Kidney glomerular epithelial cell (primary cell): ENCODE data around the gene MACROD2.

Experiments used
- DNase-seq: peaks from one replicate; lab custom pipeline; 2025; lab: John Stamatoyannopoulos, UW

The MACROD2 gene

GRCh38 chr20:14647016-14647415, 651.7 kb downstream of the MACROD2 start:
- no peak for DNase-seq

GRCh38 chr20:14649662-14650061, 654.3 kb downstream of the MACROD2 start:
- no peak for DNase-seq

GRCh38 chr20:14657266-14658005, 662.1 kb downstream of the MACROD2 start:
- DNase-seq = no peak

- DNase-seq = no peak
Observed at GRCh38 chr20:14664101-14664500, 668.8 kb downstream of the MACROD2 start.

GRCh38 chr20:14666696-14667095, 671.4 kb downstream of the MACROD2 start:
- no peak for DNase-seq

- no peak for DNase-seq
Observed at GRCh38 chr20:14667226-14667625, 671.9 kb downstream of the MACROD2 start.

DNA sequence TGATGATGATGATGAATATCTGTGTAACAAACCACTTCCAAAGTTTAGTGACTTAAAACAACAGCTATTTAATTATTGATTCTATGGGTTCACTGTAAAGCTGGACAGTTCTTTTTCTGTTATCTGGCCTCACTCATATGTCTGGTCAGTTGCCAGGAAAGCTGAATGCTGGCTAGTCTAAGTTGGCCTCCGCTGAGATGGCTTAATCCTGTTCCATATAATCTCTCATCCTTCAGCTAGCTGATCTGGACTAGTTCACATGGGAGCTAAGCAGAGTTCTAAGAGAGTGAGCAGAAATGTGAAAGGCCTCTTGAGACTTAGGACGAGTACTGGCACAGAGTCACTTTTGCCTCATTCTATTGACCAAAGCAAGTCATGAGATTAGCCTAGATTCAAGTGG, 676.8 kb downstream of the MACROD2 start:
- DNase-seq = no peak

- DNase-seq = no peak
Observed at GRCh38 chr20:14673164-14673563, 677.8 kb downstream of the MACROD2 start.

DNA sequence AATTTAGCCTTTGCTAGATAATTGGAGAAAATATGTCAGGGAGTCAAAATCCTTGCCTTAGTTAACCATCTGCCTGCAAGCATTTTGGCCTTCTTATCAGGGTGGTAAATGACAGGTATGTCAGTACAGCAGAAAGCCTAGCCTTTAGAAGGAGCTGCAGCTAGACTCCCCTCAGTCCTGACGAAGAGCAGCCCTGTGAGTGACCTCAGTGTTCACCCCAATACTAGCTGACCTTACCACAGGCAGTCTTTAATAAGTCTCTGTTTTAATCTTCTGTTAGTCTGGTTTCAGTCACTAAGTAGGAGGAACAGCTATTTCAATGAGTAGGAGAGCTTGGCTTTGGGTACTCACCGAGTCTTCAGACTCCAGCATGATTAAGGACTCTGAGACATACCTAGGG, 682.1 kb downstream of the MACROD2 start:
- no peak for DNase-seq

DNA sequence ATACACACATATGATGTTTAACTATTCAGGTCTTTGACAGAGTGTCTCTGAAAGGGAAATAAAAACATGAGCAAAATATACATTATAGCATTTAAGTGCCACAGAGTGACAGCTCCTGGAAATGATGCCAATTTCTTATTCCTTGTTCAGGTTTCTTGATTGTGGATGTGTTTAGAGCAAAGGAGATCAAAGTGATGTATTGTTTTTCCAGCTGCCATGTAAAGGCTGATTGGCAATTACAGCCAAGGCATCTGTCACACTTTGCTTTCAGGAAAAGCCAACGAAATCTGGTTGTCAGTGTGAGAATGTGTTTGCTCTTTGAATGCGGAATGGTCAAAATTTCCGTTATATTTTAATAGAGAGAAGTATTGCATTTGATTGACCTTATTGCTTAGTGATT, 689.9 kb downstream of the MACROD2 start:
- no peak for DNase-seq

DNA sequence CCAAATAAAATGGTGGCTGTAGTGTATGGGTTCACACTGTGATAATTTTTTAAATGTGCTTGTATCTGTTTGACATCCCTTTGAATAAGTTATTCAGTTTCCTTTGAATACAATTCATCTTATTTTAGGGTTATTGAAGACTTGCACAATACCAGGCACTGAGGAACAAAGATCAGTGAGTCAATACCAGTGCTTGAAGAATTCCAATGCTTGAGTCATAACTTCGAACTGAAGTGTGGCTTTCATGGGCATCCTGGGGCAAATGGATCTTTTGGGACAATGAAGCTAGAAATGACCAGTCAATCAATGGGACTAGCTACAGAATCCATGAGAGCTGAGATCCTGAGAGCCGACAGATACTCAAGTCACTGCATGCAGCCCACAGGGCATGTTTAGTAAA, 692.0 kb downstream of the MACROD2 start:
- no peak for DNase-seq

GRCh38 chr20:14688005-14688404, 692.7 kb downstream of the MACROD2 start:
- DNase-seq = no peak

DNA sequence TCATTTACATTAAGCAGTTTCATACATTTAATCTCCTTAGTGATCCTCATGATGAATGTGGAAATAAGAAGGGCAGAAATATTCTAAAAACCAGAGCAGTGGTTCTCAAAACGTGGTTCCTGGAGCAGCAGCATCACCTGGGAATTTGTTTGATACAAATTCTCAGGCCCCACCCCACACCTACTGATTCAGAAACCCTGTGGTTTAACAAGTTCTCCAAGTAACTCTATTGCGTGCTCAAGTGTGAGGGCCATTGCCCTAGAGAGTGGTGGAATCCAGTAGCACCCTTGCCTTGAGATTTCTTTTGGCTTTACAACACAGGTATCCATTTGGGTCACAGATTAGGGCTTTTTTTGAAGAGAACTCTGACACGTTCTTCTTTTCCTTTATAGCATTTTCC, 696.7 kb downstream of the MACROD2 start:
- DNase-seq = no peak

- DNase-seq = no peak
Observed at GRCh38 chr20:14696478-14696877, 701.2 kb downstream of the MACROD2 start.

DNA sequence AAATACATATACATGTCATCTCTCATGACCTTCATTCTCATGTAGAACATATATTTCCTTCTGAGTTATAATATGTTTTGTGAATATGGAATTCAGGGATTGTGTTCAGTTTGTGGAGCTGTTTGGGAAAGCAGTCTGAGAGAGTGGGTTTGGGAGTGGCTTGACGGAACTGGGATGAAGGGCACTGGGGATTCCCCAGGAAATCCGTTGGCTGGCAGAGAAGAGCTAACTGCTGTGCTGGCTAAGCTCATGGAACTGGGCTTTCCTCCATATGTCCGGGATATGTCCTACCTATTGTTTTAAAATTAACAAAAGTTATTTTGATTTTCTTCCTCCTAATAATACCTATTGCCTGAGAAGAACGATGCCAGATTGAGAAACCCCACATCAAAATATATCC, 701.6 kb downstream of the MACROD2 start:
- DNase-seq = no peak

- DNase-seq = no peak
Observed at GRCh38 chr20:14698125-14698524, 702.8 kb downstream of the MACROD2 start.

DNA sequence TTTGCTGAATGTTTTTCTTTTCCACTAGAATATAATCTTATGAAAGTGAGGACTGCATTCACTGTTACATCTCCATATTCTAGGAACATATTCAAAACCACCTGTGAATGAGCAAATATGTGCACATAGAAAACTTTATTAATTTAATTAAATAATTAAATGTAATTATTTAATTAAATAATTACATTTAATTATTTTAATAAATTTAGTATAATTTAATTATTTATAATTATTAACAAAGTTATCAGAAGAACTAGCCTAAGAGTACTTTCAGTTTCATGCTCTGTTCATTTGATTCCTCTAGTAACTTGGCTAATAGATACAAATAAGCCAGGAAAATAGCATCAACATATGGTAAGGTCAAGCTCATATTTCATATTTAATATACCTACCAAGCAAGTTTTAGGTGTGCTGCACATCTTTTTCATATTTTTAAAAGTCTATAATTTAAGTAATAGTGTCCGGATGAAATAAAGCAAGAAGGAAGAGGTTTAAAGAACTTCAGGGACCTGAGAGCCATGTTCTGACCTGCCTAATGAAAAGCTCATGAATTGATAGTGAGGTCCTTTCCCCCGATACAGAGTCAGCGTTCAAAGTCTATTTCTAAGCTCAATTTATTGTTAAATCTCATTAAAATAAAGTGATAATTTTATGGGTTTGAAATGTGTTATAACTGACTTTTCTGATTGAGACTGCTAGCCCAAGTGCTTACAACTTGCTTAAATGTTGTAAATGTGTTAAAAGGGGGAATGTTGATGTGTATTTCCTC, 703.5 kb downstream of the MACROD2 start:
- DNase-seq = no peak

DNA sequence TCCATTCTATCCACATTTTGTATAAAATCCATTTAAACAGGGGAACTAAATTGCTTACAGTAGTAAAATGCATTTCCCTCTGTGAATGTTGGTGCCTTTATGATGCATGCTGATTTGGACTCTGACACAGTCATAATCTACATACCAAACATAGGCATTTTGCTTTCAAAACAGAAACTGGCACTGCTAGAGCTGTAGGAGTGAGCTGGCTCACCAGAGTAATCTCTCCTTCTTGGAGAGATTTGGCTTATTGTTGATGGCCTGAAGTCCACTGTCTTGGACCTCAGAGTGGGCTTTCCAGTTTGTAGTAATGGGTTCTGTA, 705.3 kb downstream of the MACROD2 start:
- DNase-seq = peak; percentile 47

GRCh38 chr20:14701326-14701725, 706.0 kb downstream of the MACROD2 start:
- no peak for DNase-seq

GRCh38 chr20:14706555-14706954, 711.2 kb downstream of the MACROD2 start:
- DNase-seq = no peak

DNA sequence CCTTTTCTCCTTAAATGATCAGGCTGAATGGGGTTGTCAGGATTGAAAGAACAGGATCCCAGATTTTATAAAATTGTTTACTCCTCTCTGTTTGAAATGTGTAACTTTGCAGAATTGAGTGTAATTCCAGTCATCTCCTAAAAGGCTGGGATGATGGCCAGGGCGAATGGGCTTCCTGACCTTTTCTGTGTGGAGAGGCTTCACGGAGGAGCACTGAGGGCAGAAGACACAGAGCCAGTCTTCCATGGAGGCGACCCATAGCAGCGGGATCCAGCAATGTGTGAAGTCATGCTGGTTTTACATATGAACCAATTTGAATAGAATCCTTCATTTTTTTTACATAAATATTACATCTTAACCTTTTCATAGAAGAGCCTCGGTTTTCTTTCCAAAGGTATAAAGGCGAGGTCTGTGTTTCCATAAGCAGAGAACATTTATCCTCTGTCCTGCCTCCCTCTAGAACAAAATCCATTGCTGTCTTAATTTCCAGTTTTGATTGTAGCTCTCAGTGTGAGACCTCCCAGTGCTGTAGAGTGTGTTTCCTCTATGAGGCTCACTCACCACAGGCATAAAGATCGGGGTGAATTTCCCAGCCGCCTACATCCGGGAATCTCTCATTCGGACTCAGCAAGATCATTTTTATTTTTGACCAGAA, 711.8 kb downstream of the MACROD2 start:
- no peak for DNase-seq

DNA sequence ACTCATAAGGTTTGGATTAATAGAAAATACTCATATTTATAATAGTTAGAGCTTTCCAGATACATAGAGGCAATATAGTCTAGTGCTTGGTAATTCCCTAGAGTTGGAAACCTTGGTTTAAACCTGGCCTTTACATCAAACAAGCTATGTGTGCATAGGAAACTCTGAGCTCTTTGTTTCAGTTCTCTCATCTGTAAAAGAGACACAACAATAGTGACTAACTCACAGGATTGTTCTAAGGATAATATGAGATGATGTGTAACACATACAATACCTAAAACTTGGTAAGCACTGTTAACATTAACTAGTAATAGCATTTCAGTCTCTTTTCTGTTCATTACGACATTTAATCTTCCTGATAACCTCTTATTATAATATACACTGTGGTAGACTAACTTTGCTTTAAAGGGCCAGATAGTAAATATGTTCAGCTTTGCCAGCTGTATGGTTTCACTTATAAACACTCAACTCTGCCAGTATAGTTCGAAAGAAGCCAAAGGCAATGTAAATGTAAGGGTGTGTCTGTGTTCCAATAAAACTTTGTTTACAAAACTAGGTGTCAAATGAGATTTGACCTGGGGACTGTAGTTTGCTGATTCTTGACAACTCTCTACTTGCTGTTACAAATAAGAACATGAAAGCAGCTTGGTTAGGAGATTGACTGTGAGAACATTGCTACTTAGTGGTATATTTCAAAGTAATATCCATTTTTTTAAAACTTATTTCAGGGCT, 712.7 kb downstream of the MACROD2 start:
- DNase-seq = peak; percentile 22

DNA sequence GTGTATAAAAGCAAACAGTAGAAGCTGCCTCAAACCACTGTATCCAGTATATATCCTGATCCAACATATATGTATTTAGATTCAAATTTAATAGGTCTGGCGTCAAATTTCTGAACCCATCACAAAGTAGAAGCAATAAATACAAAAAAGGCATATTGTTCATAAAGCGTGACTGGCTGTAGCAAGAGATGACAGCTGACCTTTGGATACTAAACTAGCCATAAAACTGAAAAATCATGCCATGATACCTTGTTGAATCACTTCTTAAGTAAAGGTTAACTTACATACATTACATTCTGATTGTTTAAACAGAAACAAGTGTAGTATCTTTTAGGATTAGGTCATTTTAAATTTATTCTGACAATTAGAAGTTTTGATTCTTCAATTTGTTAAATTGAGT, 714.1 kb downstream of the MACROD2 start:
- no peak for DNase-seq
